HG02884 (cell line): Measurements from ENCODE around the gene ASIC2.

ENCODE experiments used
- ATAC-seq: cut with Tn5 transposase; IDR thresholded peaks from one replicate; pipeline ENCODE4 v1.9.1; 2021; ENCODE audit warnings: mild to moderate bottlenecking, moderate library complexity; ENCODE audit not compliant: unreplicated experiment

ASIC2 gene

DNA sequence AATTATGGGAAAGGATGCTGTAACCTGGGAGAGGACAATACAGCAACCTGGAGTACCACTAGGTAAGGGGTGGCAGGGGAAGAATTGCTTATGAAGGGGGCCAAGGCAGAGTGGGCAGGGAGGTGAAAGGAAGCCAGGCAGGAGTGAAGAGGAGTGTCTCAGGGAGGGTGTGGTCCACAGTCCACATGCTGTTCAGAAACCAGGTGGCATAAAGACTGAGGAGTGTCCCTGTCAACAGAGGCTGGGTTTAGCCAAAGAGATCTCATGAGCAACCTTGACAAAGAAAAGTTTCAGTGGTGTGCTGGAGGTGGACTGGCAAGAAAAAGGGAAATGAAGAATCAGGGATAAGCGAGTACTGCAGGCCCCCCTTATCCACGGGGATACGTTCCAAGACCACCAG, 213.0 kb downstream of the ASIC2 start:
- ATAC-seq = no peak

DNA sequence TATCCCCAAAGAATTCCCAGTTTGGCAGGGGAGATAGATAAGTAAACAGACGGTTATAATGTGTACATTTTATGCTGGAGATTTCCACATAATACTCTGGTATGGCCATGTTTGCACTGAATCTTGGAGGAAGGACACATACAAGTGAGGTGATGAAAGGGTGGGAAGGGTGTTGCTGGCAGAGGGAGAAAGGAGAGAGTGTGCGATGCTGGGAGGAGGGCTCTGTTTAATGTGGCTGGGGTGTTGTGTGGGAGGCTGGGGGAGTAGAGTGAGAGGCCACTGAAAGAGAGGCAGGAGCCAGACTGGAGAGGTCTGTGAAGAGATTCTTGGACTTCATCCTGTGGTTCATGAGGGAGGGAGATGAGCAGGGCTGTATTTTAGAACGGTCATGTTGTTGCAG, 213.9 kb downstream of the ASIC2 start:
- no peak for ATAC-seq

DNA sequence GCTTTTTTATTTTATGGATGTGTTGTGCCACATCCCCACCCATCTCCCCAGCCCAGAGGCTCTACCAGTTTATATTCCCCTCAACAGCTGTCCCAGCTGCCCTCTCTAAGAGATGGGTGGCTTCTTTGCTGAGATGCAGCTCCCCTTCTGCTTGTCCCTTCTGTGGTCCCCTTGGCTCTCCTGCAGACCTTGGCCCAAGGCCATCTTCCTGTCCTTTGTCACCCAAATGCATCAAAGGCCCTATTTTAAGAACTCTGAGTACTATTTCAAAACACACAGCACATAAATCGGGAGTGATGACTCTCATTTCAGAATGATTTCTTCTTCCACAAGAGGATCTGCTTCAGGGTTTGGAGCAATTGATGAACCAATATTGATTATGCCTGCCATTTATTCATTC, 216.1 kb downstream of the ASIC2 start:
- no peak for ATAC-seq

DNA sequence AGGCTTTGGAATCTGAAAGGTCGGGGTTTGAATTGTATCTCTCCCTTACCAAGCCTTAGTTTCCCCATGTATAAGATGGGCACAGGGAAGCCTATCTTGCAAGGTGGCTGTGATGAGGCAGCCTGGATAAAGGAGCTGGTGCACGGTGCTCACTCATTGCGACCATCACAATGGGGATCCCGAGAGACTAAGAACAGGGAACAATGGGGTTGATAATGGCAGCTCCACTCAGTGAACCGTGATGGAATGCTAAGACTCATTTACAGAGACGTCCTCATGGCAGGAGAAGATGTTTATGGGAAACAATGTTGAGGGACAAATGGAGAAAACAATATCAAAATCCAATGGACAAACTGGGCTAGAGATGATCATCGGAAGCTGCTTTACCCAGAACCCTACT, 219.7 kb downstream of the ASIC2 start:
- ATAC-seq = no peak

DNA sequence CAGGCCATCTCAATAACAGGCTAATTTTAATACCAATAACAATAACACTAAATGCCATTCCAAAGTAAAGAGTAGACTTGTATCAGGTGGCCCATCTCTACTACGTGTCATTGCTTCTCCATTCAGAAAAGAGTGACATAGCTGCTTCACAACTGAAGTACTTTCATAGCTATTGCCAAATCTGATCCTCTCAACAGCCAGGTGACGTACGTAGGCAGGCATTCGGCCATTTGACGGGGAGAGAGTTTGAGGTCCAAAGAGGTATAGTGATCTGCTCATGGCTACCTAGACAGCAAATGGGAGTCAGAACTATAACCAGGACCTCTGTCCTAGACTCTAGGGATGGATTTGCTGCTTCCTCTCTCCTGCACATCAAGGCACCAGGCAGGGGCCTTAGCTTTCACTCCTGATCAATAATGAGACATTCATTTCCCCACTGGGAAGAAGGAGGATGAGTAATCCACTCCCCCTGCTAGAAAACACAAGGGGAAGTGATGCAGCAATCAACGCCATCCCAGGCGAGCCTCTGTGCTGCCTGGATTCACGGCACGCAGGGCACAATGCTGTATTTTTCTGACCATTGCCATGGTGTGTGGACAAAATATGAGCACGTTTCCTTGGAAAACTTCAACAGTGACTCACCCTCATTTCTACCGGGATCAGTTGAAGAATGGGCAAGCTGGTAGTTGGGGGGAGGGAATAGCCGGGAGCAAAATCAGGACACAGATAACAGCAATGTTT, 220.5 kb downstream of the ASIC2 start:
- ATAC-seq = no peak

DNA sequence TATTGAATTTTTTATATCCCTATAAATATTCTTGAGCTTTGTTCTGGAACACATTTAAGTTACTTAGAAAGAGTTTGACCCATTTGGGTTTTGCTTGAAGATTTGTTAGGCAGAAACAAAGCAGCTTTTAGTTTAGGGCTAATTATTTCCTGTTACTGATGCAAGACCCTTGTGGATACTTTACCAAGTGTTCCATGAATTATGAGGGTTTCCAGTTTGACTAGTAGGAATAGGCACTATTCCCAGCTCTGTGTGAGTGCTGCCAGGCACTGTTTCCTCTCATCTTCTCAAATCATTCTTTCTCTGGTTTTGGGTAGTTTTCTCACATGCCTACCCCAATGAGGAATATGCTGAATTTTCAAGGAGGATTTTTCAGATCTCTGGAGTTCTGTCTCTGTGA, 221.4 kb downstream of the ASIC2 start:
- no peak for ATAC-seq

DNA sequence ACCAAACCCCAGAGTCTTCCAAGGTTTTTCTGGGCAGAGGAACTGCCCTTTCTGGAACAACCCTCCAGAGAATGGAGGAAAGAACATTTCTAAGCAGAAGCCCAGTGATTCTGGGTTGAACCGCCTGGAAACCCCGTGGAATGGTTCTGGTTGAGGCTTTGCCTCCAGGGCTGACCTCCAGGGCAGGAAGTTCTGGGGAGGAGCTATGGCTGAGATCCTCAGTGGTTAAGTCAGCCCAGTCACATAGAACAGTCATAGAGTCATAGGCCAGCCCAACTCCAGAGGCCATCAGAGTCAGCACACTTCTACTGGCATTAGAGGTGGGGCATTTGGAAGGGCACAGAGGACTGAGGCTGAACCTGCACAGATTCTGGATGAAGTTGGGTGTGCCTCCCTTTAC, 235.5 kb downstream of the ASIC2 start:
- no peak for ATAC-seq

DNA sequence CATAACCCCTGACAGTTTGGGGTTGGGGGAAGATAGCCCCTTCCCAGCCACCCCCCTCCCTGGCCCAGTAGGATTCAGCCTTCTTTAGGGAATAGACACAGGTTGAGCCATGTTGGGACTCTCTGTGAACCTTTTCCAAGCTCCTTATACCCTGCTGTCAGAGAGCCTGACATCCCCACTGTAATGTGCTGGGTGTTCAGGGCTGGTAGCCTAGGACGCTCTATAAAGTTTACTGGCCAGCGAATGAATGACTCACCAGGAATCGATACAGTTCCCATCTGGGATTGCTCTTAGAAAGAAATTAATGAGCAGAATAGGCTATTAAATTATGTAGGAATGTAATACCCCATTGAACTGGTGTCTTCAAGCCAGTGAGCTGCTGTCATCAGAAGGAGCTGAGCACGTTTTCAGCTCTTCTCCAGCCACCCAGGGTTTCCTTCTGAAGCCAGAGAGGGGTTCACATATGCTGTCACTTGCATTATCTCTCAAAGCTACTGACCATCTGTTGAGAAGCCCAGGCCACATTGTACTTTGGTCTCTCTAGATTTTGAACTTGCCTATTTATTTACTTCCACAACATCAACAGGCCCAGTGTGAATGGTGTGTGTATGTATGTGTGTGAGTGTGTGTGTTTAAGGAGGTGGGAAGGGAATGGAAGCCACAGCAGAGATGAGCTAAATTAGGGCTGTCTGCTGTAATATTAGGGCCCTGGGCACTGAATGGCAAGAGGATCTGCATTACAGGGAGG, 236.5 kb downstream of the ASIC2 start:
- no peak for ATAC-seq

DNA sequence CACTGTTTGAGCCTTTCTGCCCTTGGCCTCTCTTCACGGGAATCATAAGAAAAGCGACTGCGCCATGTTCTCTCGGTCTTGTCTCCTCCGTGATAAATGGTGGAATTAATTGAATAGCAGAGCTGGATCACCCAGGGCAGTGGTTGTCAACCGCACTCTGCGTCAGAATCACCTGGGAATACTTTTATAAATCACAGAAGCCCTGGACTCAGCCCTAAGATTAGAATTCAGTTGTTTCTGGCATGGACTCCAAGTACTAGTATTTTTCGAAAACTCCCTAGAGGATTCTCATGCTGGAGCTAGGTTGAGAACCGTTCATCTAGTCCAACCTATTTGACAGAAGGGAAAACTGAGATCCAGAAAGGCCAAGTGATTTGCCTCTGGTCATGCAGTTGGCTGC, 237.3 kb downstream of the ASIC2 start:
- no peak for ATAC-seq

DNA sequence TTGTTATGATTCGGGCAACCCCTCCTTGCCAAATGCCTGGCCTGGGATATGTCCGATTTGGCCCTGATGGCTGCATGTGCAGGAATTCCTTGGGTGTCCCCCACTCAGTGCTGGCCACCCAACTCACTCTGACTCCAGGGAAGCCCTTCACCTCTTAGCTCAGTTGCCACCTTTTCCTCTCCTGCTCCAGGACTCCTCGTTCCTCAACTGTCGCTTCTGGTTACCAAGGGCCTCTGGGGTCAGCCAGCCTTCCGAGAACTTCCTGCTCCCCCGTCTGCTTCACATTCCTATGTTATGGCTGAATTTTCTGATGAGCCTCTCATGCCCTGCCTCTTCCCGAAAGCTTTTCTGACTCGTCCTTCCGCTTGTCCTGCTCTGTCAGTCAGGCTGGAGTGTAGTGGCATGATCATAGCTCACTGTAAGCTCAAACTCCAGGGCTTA, 237.9 kb downstream of the ASIC2 start:
- no peak for ATAC-seq

DNA sequence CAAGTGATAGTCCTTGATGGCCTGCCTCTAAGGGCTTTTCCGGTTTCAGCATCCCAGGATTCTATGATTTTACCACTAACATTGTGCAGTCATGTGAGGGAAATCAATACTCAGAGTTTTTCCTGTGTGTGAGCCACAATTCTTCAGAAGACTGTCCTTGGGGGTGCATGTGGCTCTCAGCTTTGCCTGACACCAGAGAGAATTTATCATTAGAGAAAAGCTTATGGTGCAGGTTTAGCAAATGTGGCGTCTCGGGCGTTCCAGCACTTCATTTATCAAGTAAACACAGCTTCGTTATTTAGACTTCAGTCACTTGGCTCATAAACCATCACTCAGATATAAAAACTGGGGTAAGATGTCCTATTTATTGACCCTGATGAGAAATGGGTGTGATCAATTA, 238.7 kb downstream of the ASIC2 start:
- no peak for ATAC-seq

DNA sequence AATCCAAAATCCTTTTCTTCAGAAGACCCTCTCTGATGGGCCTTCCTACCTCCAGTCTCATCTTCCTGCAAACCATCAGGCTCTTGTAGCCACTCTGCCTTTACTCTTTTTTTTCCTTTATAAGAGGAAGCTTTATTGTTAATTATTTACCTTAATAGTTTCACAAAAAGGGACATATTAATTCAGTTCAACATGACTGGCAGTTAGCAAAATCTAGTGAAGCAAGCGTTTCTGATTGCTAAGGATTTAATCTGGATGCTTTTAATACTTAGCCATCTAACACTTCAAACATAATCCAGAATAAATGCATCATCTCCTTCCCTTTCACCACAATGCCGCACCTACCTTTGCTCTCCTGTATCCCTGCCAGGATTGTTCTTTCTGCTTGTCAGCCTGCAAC, 239.4 kb downstream of the ASIC2 start:
- ATAC-seq = no peak

DNA sequence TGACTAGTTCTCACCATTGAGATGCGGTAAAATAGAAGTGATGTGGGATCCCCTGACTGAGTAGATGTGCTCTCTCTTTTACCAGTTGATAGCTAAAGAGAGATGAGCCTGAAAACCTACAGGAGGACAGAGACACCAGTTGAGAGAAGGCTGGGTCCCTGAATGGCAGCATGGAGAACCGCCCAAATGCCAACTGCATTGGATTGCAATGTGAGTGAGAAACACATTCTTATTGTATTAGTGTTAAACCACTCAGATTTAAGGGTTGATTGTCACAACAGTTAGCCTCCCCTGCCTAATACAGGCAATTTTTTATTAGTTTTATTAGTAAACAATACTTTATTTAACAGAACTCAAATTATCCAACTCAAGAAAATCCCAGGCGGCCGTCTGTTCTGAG, 240.2 kb downstream of the ASIC2 start:
- no peak for ATAC-seq

DNA sequence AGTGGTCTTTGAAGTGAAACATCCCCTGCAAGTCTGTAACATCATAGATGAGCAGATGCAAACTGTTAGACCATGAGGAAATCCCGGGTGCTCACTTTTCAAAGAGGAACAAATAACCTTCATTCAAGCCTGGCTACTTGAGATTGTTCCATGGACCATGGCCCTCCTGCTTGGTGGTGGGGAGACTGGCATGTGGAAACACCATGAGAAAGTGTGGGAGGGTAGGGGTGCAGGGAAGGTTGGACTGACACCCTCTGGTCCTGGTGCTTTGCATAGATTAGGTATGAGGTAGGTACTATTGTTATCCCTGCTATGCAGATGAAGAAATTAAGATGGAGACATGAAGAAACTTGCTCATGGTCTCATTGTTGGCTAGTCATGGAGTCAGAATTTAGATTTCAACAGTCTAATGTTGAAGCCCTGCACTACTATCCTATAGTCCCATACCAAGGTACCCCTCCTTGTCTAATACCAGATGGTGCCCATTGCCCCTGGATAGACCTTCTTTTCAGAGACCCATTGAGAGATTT, 242.4 kb downstream of the ASIC2 start:
- ATAC-seq = no peak

DNA sequence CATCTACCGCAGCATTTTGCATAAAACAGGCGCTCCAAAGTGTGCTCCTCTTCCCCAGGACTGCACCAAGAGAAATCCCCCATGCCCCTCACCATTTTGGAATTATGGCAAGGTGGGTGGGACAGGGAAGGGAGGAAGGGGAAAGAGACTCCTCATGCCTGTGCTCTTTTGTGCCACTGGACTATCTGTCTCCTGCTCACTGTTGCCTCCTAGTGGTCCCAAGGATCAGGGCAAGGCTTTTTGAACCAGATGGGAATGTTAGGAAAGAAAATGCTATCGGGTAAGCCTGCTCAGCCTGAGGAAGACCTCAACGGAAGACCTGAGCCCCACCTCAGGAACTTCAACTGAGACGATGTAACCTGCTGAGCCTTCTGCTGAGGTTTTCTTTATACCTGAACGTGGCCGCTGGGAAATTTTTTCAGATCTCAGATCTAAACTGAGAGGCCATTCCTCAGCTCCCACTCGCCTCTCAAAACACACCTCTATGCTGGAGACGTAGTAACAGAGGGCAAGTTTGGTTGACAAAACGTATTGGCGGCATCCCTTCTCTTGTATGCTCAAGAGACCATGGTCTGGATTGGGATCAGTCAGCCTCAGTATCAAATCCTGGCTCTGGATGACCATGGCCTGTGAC, 243.2 kb downstream of the ASIC2 start:
- ATAC-seq = no peak

DNA sequence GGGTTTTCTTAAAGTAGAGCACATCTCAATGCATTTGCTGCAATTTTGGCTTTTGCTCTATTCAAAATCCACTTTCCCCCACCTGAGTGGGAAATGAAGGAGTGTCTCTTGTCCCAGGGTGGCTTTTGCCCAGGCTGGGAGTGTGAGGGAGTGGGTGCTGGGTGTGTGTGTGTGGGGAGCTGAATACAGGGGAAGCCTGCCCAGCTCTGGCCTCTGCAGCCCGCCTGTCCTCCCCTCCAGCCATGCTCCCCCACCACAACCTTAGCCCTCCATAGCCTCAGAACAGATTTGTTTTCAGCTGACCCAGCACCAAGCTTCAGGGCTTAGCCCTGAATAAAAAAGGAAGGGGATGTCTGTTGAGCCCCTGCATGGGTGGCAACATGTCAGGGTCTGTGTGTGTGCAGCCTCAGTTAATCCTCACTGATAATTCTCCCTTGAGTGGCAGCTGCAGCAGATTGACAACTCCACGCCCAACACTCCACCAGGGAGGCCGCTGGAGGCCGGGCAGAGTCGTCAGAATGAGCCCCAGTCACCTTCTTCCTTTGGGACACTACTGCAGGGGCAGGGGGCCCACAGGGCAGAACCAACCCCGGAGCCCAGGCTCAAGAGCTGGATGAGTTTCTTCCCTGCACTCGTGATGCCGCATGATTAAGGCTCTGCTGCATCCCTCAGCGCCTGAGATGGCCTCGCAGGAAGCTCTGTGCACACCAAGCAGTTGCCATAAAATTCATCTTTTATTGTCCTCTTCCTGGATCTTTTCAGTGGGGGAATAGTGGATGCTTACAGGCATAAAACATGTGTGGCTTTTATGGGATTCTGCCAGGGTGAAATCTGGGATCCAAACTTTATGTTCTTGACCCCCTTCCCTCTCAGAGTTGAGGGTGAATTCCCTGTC, 246.5 kb downstream of the ASIC2 start:
- no peak for ATAC-seq

DNA sequence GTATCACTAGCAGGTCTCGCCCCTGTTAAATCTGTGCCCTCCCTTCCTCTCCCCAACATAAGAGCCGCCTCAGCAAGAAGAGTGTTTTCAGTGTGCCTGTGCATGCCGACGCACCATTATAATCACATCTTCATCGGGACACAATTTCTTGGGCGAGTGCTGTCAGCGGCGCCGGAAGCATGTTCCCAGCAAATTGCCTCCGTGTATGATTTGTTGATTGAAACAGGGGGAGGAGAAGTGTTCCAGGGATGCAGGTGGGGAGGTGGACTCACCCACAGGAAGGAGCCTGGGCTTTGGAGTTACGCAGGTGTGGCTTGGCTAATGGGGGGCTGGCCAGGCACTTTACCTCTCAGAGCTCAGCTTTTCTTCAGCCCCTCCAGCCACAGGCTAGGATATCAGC, 247.9 kb downstream of the ASIC2 start:
- ATAC-seq = no peak

DNA sequence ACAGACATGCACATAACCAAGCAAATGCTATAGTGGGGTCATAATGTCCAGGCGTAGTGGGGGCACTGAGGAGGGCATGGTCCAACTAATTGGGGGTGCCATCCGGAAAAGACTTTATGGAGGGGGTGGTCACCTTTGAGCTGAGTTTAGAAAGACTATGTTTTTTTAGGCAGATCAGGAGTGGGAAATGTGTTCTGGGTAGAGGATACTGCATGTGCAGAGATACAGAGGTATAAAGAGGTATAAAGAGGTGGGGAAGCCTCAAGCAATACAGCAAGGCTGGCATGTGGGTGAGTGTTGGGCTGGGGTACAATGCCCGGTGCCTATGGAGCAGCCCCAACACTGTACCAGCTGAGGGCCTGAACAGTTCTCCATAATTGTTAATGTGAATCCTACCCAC, 248.3 kb downstream of the ASIC2 start:
- ATAC-seq = no peak

DNA sequence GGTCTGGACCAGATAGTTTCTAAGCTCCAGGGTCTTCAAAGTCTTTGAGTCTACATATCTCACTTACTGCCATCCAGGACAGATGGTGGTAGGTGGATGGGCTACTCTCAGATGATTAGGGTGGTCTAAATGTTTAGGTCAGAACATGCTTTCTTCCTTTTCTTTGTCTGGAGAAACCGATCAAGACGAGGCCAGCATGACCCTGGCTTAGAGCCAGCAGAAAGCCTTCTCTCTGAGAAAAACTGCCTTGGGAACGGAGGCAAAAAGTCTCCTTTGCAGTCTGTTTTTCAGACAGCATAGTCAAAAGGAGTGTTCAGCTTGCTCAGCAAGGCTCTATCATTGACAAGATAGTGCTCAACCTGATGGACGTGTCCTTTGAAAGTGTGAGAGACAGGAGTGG, 252.6 kb downstream of the ASIC2 start:
- no peak for ATAC-seq

DNA sequence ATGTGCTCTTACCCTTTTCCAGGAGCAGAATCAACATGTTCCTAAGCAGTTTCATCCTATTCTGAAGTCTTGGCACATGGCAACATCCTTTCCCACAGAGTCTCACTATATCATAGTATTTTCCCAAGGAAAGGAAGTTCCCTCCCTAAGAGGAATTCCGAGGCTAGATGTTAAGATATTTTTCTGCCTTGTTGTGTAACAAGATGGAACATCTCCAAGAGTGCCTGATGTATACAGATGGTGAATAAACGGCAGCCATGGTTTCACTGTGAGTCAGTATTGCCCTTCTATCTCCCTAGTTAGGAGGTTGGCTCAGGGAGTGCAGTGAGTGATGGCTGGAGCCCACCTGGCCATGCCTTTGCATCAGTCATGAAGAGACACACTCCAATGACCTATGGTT, 253.2 kb downstream of the ASIC2 start:
- ATAC-seq = no peak

DNA sequence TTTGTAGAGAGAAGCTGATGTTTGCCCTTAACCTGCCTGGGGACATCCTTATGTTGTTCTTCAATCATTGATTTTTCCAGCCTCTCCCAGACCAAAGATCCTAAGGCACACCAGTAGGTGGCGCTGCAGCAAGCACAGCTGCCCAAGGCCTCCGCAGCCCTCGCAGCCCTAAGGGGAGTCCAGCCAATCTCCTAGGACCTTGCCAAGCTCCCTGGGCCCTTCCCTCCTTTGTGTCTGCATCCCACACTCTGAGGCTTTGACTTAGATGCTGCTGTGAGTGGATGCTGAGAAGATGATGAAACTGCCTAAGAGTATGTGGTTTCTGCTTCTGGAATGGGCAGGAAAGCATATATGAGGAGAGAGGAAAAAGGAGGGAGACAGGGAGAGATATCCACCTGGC, 254.4 kb downstream of the ASIC2 start:
- no peak for ATAC-seq
